A549 (cell line): ENCODE results near the gene PAXX. TPM values are rescaled to one million over a fixed set of nuclear protein-coding genes. Genes with fewer than 3 reads are reported as not detected.

Experiments used
- ATAC-seq, 2 experiments: fragments of 200-7000 bp in 1 of 2; fragments of >200 bp in 1 of 2; cut with Nextera tagmentation in 1 of 2; cut with Tn5 transposase in 1 of 2; 3 replicates each; pipeline versions ENCODE4 v1.8.0 to v1.9.1; 2018 to 2020; ENCODE audit warnings: mild to moderate bottlenecking in 1 of 2, moderate library complexity in 1 of 2
- CTCF ChIA-PET: fragments of 300-600 bp; sonication (Branson Sonifier 250); formaldehyde crosslinking; extraction: SDS; loops from one replicate; lab custom pipeline; 2021; ENCODE audit warnings: antibody characterized with exemption, inconsistent platforms; lab: Yijun Ruan, JAX
- POLR2A ChIA-PET: fragments of 350-600 bp; formaldehyde crosslinking; extraction: SDS; loops from one replicate; lab custom pipeline; 2021; ENCODE audit warnings: antibody characterized with exemption, inconsistent platforms; lab: Yijun Ruan, JAX
- DNase-seq, 2 experiments: peaks; one replicate each; pipeline versions ENCODE4 v3.0.0 to v3.0.0-alpha.2; 2011 to 2016; ENCODE audit warnings: low read depth in 1 of 2, low spot score in 1 of 2
- FAIRE-seq: peaks from 2 replicates; lab custom pipeline; 2011; peaks lifted over from hg19 to GRCh38; lab: Jason Lieb, UNC
- H3K27ac ChIP-seq, 2 experiments: fragments of >200 bp; sonication (Bioruptor Twin); formaldehyde crosslinking; 3 replicates each; pipeline ENCODE4 v1.5.1; 2016 to 2017
- H3K4me1 ChIP-seq: fragments of >200 bp; sonication (Bioruptor Twin); formaldehyde crosslinking; 3 replicates; pipeline ENCODE4 v1.6.1; 2016
- H3K4me2 ChIP-seq: fragments of >200 bp; sonication (Bioruptor Twin); formaldehyde crosslinking; 3 replicates; pipeline ENCODE4 v1.6.1; 2016
- H3K4me3 ChIP-seq: fragments of >200 bp; sonication (Bioruptor Twin); formaldehyde crosslinking; 3 replicates; pipeline ENCODE4 v1.5.1; 2016
- H3K9me3 ChIP-seq: fragments of >200 bp; sonication (Bioruptor Twin); formaldehyde crosslinking; 3 replicates; pipeline ENCODE4 v1.6.1; 2016
- CHD2 ChIP-seq: fragments of 150-350 bp; IDR thresholded peaks from 2 replicates; pipeline ENCODE4 v1.6.1; 2014; ENCODE audit warnings: low read length; ENCODE audit not compliant: partially characterized antibody
- EHF ChIP-seq: fragments of 250-450 bp; sonication (Bioruptor Pico); IDR thresholded peaks from 2 replicates; pipeline ENCODE4 v1.5.0; 2020; ENCODE audit warnings: mild to moderate bottlenecking
- ESRRA ChIP-seq: fragments of 150-350 bp; IDR thresholded peaks from 2 replicates; pipeline ENCODE4 v1.6.1; 2014; ENCODE audit warnings: mild to moderate bottlenecking, low read length, borderline replicate concordance
- HOXA7 ChIP-seq: fragments of 250-450 bp; sonication (Bioruptor Pico); IDR thresholded peaks from 2 replicates; pipeline ENCODE4 v1.5.0; 2020; ENCODE audit warnings: mild to moderate bottlenecking, moderate library complexity
- HOXB5 ChIP-seq: fragments of 250-450 bp; sonication (Bioruptor Pico); IDR thresholded peaks from 2 replicates; pipeline ENCODE4 v1.5.0; 2020; ENCODE audit warnings: mild to moderate bottlenecking, moderate library complexity
- JUN ChIP-seq, 2 experiments: fragments of >200 bp; sonication (Bioruptor Twin); formaldehyde crosslinking; IDR thresholded peaks; 2 replicates in 1 of 2; 3 replicates in 1 of 2; pipeline ENCODE4 v1.6.1; 2016 to 2017
- KDM5A ChIP-seq: fragments of 200-600 bp; sonication (generic); IDR thresholded peaks from 2 replicates; pipeline ENCODE4 v1.6.1; 2016; ENCODE audit warnings: antibody characterized with exemption, mild to moderate bottlenecking
- MYC ChIP-seq: IDR thresholded peaks from 2 replicates; pipeline ENCODE4 v1.6.1; 2012; ENCODE audit warnings: mild to moderate bottlenecking, inconsistent platforms, low read length, improper control_type of control experiment, borderline replicate concordance
- NPAS2 ChIP-seq: fragments of 250-450 bp; sonication (Bioruptor Pico); IDR thresholded peaks from 2 replicates; pipeline ENCODE4 v1.8.0; 2022; ENCODE audit warnings: mild to moderate bottlenecking, moderate library complexity, borderline replicate concordance
- RAD21 ChIP-seq, 2 experiments: fragments of >200 bp in 1 of 2; sonication (Bioruptor Twin) in 1 of 2; formaldehyde crosslinking in 1 of 2; IDR thresholded peaks in 1 of 2; conservative IDR thresholded peaks in 1 of 2; 2 replicates in 1 of 2; 3 replicates in 1 of 2; pipeline ENCODE4 v1.6.1; 2012 to 2018; ENCODE audit warnings: inconsistent platforms in 1 of 2
- RCOR1 ChIP-seq: fragments of 150-350 bp; IDR thresholded peaks from 2 replicates; pipeline ENCODE4 v1.6.1; 2014; ENCODE audit warnings: antibody characterized with exemption, low read length, low read depth
- TP53 ChIP-seq: fragments of 250-450 bp; sonication (Bioruptor Pico); IDR thresholded peaks from 2 replicates; pipeline ENCODE4 v1.5.0; 2021; ENCODE audit warnings: mild to moderate bottlenecking, moderate library complexity
- ZFP36 ChIP-seq: fragments of 450-650 bp; IDR thresholded peaks from 2 replicates; pipeline ENCODE4 v1.6.1; 2014; ENCODE audit warnings: borderline replicate concordance; ENCODE audit not compliant: partially characterized antibody
- ZSCAN20 ChIP-seq: fragments of 250-450 bp; sonication (Bioruptor Pico); IDR thresholded peaks from 2 replicates; pipeline ENCODE4 v1.8.0; 2022; ENCODE audit warnings: mild to moderate bottlenecking, moderate library complexity
- WGBS: methylation state at CpG from one replicate; pipeline ENCODE4 v1.1.6; 2017; ENCODE audit errors: missing lambda C conversion rate; 5-methylcytosine and 5-hydroxymethylcytosine counted together
- polyA plus RNA-seq, 4 experiments: library from polyadenylated mRNA; depleted of rRNA in 3 of 4; stranded (reverse); fragments of >200 nt; fragmentation: RNase III in 1 of 4; extraction: RNeasy Plus Mini Kit Qiagen cat#74134 plus additional on column Dnase treatment in 1 of 4; gene quantifications; 2 replicates in 3 of 4; 3 replicates in 1 of 4; pipeline ENCODE4 v1.2.3, GENCODE V29; 2011 to 2017
- TF ChIP-seq, protein P1 (sequence below): fragments of 150-350 bp; IDR thresholded peaks from 2 replicates; pipeline ENCODE4 v1.6.1; 2014; ENCODE audit warnings: low read depth, mild to moderate bottlenecking, low read length
- TF ChIP-seq, protein P2 (sequence below): fragments of 450-650 bp; IDR thresholded peaks from 2 replicates; pipeline ENCODE4 v1.6.1; 2014; ENCODE audit warnings: antibody characterized with exemption
- TF ChIP-seq, protein P3 (sequence below): IDR thresholded peaks from 2 replicates; pipeline ENCODE4 v1.6.1; 2012
- TF ChIP-seq, protein P4 (sequence below): fragments of 200-600 bp; sonication (generic); IDR thresholded peaks from 2 replicates; pipeline ENCODE4 v1.6.1; 2016; ENCODE audit warnings: antibody characterized with exemption, mild to moderate bottlenecking, moderate library complexity
- TF ChIP-seq, protein P5 (sequence below): fragments of >200 bp; sonication (Bioruptor Twin); formaldehyde crosslinking; IDR thresholded peaks from 3 replicates; pipeline ENCODE4 v1.6.1; 2016

Gene PAXX
- polyA plus RNA-seq, 2 of the 4 experiments (the other 2 are of a cell fraction): 15.6 to 53.2 TPM

DNA sequence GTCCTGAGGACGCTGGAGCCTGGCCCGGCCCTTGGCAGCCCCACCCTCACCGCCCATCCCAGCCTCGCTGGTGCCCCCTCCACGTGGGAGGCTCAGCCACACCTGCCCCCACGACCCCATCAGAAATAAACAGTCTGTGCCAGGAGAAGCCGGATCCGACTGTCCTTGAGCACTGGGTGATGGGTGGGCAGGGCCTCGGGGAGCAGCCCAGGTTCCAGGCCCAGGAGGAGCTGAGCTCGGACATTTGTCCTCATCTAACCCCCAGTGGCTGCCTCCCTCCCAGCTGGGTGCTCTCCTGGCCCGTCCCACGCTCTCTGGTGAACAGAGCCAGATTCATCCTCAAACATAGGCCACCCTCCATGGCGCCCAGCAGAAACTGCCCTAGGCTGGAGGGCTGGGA, 19.5 kb upstream of the PAXX start:
- DNase-seq (no peak), ATAC-seq (no peak), FAIRE-seq (no peak)
- H3K4me2 ChIP-seq: no peak overlapping the region
- no peak overlapping the region for H3K27ac ChIP-seq
- H3K4me3 ChIP-seq: no peak overlapping the region
- CTCF ChIA-PET: interaction anchor here (0.9 to 7.8 kb wide), 6 partner anchors 8 to 63 kb away, joined by 4 to 64 read pairs (median 10); partner anchors contain the start of genes ABCA2, C8G and FBXW5
- POLR2A ChIA-PET: interaction anchor here (0.5 kb wide), 1 partner anchor 173 kb away, joined by 3 read pairs; no protein-coding TSS in a partner anchor
- H3K9me3 ChIP-seq: no peaks in the 10 kb centered on the region
- peaks cover 13% of the 10 kb centered on the region for H3K4me1 ChIP-seq
- WGBS: 52% methylated on average over 10 of the region's 13 CpGs
- TF ChIP-seq ZFP36 (no peak), TP53 (CRISPR knock-in tag) (no peak), RAD21 (conservative IDR thresholded peaks at IDR 0.05 in 1 of 2, IDR thresholded peaks at IDR 0.05 in 1 of 2) (no peak), ZSCAN20 (CRISPR knock-in tag) (no peak), EHF (CRISPR knock-in tag) (no peak), KDM5A (no peak), MYC (no peak), CHD2 (no peak), HOXA7 (no peak), JUN (IDR thresholded peaks at IDR 0.05) (no peak), HOXB5 (CRISPR knock-in tag) (no peak), NPAS2 (CRISPR knock-in tag) (no peak), RCOR1 (no peak), ESRRA (no peak)
- TF ChIP-seq, protein P1, sequence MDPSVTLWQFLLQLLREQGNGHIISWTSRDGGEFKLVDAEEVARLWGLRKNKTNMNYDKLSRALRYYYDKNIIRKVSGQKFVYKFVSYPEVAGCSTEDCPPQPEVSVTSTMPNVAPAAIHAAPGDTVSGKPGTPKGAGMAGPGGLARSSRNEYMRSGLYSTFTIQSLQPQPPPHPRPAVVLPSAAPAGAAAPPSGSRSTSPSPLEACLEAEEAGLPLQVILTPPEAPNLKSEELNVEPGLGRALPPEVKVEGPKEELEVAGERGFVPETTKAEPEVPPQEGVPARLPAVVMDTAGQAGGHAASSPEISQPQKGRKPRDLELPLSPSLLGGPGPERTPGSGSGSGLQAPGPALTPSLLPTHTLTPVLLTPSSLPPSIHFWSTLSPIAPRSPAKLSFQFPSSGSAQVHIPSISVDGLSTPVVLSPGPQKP: no peak
- TF ChIP-seq, protein P2, sequence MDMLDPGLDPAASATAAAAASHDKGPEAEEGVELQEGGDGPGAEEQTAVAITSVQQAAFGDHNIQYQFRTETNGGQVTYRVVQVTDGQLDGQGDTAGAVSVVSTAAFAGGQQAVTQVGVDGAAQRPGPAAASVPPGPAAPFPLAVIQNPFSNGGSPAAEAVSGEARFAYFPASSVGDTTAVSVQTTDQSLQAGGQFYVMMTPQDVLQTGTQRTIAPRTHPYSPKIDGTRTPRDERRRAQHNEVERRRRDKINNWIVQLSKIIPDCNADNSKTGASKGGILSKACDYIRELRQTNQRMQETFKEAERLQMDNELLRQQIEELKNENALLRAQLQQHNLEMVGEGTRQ: no peak
- TF ChIP-seq, protein P3, sequence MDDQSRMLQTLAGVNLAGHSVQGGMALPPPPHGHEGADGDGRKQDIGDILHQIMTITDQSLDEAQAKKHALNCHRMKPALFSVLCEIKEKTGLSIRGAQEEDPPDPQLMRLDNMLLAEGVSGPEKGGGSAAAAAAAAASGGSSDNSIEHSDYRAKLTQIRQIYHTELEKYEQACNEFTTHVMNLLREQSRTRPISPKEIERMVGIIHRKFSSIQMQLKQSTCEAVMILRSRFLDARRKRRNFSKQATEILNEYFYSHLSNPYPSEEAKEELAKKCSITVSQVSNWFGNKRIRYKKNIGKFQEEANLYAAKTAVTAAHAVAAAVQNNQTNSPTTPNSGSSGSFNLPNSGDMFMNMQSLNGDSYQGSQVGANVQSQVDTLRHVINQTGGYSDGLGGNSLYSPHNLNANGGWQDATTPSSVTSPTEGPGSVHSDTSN: no peak
- TF ChIP-seq, protein P4, sequence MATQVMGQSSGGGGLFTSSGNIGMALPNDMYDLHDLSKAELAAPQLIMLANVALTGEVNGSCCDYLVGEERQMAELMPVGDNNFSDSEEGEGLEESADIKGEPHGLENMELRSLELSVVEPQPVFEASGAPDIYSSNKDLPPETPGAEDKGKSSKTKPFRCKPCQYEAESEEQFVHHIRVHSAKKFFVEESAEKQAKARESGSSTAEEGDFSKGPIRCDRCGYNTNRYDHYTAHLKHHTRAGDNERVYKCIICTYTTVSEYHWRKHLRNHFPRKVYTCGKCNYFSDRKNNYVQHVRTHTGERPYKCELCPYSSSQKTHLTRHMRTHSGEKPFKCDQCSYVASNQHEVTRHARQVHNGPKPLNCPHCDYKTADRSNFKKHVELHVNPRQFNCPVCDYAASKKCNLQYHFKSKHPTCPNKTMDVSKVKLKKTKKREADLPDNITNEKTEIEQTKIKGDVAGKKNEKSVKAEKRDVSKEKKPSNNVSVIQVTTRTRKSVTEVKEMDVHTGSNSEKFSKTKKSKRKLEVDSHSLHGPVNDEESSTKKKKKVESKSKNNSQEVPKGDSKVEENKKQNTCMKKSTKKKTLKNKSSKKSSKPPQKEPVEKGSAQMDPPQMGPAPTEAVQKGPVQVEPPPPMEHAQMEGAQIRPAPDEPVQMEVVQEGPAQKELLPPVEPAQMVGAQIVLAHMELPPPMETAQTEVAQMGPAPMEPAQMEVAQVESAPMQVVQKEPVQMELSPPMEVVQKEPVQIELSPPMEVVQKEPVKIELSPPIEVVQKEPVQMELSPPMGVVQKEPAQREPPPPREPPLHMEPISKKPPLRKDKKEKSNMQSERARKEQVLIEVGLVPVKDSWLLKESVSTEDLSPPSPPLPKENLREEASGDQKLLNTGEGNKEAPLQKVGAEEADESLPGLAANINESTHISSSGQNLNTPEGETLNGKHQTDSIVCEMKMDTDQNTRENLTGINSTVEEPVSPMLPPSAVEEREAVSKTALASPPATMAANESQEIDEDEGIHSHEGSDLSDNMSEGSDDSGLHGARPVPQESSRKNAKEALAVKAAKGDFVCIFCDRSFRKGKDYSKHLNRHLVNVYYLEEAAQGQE: no peak
- TF ChIP-seq, protein P5, sequence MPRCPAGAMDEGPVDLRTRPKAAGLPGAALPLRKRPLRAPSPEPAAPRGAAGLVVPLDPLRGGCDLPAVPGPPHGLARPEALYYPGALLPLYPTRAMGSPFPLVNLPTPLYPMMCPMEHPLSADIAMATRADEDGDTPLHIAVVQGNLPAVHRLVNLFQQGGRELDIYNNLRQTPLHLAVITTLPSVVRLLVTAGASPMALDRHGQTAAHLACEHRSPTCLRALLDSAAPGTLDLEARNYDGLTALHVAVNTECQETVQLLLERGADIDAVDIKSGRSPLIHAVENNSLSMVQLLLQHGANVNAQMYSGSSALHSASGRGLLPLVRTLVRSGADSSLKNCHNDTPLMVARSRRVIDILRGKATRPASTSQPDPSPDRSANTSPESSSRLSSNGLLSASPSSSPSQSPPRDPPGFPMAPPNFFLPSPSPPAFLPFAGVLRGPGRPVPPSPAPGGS: no peak
